GM19438 (cell line): ENCODE results near the gene LPIN1.
A peak's percentile ranks its signal among the peaks of the same experiment; 100 is the strongest.

ENCODE experiments used
- ATAC-seq: cut with Tn5 transposase; IDR thresholded peaks from one replicate; pipeline ENCODE4 v1.9.1; 2021; ENCODE audit warnings: low read depth; ENCODE audit not compliant: unreplicated experiment

Gene LPIN1

GRCh38 chr2:11778416-11778815, 32.0 kb downstream of the LPIN1 start:
- ATAC-seq = no peak

- peak; percentile 66 for ATAC-seq
Measured at GRCh38 chr2:11778923-11779757, 32.7 kb downstream of the LPIN1 start.

GRCh38 chr2:11781602-11782001, 35.2 kb downstream of the LPIN1 start:
- ATAC-seq = no peak

GRCh38 chr2:11784280-11784679, 37.8 kb downstream of the LPIN1 start:
- ATAC-seq = no peak

- no peak for ATAC-seq
Measured at GRCh38 chr2:11784747-11785610, 38.5 kb downstream of the LPIN1 start.

- ATAC-seq = no peak
Measured at GRCh38 chr2:11785611-11785940, 39.1 kb downstream of the LPIN1 start.

- no peak for ATAC-seq
Measured at GRCh38 chr2:11786191-11786590, 39.8 kb downstream of the LPIN1 start.

GRCh38 chr2:11786592-11786991, 40.2 kb downstream of the LPIN1 start:
- ATAC-seq = no peak

GRCh38 chr2:11787991-11788390, 41.6 kb downstream of the LPIN1 start:
- no peak for ATAC-seq

- ATAC-seq = no peak
Measured at GRCh38 chr2:11788461-11789124, 42.2 kb downstream of the LPIN1 start.

GRCh38 chr2:11789243-11789642, 42.8 kb downstream of the LPIN1 start:
- ATAC-seq = no peak

- no peak for ATAC-seq
Measured at GRCh38 chr2:11790228-11790627, 43.8 kb downstream of the LPIN1 start.

GRCh38 chr2:11795590-11795989, 49.2 kb downstream of the LPIN1 start:
- no peak for ATAC-seq

- ATAC-seq = no peak
Measured at GRCh38 chr2:11796190-11797171, 50.0 kb downstream of the LPIN1 start.

GRCh38 chr2:11797846-11798245, 51.4 kb downstream of the LPIN1 start:
- no peak for ATAC-seq

- no peak for ATAC-seq
Measured at GRCh38 chr2:11798701-11799435, 52.4 kb downstream of the LPIN1 start.

GRCh38 chr2:11799826-11800225, 53.4 kb downstream of the LPIN1 start:
- no peak for ATAC-seq

- ATAC-seq = no peak
Measured at GRCh38 chr2:11802782-11803191, 56.4 kb downstream of the LPIN1 start.

GRCh38 chr2:11805024-11805423, 58.6 kb downstream of the LPIN1 start:
- no peak for ATAC-seq
